Keratinocyte (primary cell): ENCODE measurements around the gene PPM1M.

ENCODE experiments used
- EZH2 ChIP-seq: IDR thresholded peaks from one replicate; pipeline ENCODE4 v1.6.1; 2012; ENCODE audit warnings: inconsistent platforms, mild to moderate bottlenecking, low read length, moderate library complexity
- TF ChIP-seq, protein P1 (sequence below), 3 experiments: IDR thresholded peaks in 1 of 3; conservative IDR thresholded peaks in 1 of 3; optimal IDR thresholded peaks in 1 of 3; 2 replicates in 2 of 3; 3 replicates in 1 of 3; pipeline versions ENCODE3 to v1.5.1; 2011; ENCODE audit warnings: low read length in 3 of 3, mild to moderate bottlenecking in 3 of 3, moderate library complexity in 2 of 3, control low read depth in 1 of 3, inconsistent platforms in 1 of 3; ENCODE audit not compliant: insufficient read depth in 2 of 3; ENCODE audit errors: extremely low read depth in 1 of 3

DNA sequence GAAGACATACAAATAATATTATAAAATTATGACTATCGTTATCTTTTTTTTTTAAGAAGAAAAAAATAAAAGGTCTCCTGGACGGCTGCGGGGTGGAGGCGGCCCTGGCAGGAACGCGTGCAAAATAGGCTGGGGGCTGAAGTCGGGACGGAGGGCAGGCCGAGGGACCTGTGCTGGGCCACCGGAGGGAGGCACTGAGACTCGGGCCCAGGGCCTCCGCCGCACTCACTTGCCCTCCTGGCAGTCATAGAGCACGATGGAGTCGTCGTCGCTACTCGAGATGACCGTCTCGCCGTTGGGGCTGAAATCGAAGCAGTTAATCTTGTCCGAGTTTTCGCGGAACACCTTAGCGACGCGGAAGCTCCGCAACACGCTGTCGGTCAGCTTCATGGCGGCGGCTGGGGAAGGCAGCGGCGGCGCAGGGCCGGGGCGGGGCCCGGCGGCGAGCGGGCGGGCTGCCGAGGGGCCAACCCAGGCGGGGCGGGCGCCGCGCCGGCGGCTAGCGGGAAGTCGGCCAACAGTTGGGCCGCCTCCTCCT, 32.5 kb downstream of the PPM1M start:
- TF ChIP-seq, protein P1, sequence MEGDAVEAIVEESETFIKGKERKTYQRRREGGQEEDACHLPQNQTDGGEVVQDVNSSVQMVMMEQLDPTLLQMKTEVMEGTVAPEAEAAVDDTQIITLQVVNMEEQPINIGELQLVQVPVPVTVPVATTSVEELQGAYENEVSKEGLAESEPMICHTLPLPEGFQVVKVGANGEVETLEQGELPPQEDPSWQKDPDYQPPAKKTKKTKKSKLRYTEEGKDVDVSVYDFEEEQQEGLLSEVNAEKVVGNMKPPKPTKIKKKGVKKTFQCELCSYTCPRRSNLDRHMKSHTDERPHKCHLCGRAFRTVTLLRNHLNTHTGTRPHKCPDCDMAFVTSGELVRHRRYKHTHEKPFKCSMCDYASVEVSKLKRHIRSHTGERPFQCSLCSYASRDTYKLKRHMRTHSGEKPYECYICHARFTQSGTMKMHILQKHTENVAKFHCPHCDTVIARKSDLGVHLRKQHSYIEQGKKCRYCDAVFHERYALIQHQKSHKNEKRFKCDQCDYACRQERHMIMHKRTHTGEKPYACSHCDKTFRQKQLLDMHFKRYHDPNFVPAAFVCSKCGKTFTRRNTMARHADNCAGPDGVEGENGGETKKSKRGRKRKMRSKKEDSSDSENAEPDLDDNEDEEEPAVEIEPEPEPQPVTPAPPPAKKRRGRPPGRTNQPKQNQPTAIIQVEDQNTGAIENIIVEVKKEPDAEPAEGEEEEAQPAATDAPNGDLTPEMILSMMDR (optimal IDR thresholded peaks at IDR 0.05 in 1 of 3, IDR thresholded peaks at IDR 0.05 in 1 of 3, conservative IDR thresholded peaks at IDR 0.05 in 1 of 3; ENCODE audit: extremely low read depth in 1 of 3, insufficient read depth in 2 of 3, low read length in 3 of 3), result peak in 2 of 3 experiments; percentile 20 to 57
- no peak for TF ChIP-seq EZH2
